Hematopoietic multipotent progenitor cell treated with erythropoietin and hydrocortisone succinate and interleukin-3 and kit ligand, for 17 days (in vitro differentiated cells): ENCODE measurements around the gene KCNIP4.

Source experiments
- DNase-seq: peaks from one replicate; pipeline ENCODE4 v3.0.0-alpha.2; 2015; ENCODE audit warnings: low spot score

The KCNIP4 gene

GRCh38 chr4:21457086-21457840, 491.3 kb downstream of the KCNIP4 start:
- no peak for DNase-seq

GRCh38 chr4:21454831-21455230, 493.7 kb downstream of the KCNIP4 start:
- DNase-seq: no peak

- no peak for DNase-seq
These were observed 494.4 kb downstream of the KCNIP4 start for GRCh38 chr4:21454201-21454600.

GRCh38 chr4:21452931-21453330, 495.6 kb downstream of the KCNIP4 start:
- no peak for DNase-seq

GRCh38 chr4:21451032-21451431, 497.5 kb downstream of the KCNIP4 start:
- DNase-seq: no peak

- DNase-seq: no peak
These were observed 498.2 kb downstream of the KCNIP4 start for GRCh38 chr4:21450331-21450730.

GRCh38 chr4:21447301-21448054, 501.1 kb downstream of the KCNIP4 start:
- no peak for DNase-seq

GRCh38 chr4:21420166-21420565, 528.4 kb downstream of the KCNIP4 start:
- no peak for DNase-seq

- no peak for DNase-seq
These were observed 532.8 kb downstream of the KCNIP4 start for GRCh38 chr4:21415728-21416127.

GRCh38 chr4:21413807-21414370, 534.7 kb downstream of the KCNIP4 start:
- no peak for DNase-seq

- no peak for DNase-seq
These were observed 537.5 kb downstream of the KCNIP4 start for GRCh38 chr4:21411086-21411485.

GRCh38 chr4:21410372-21410771, 538.2 kb downstream of the KCNIP4 start:
- no peak for DNase-seq

GRCh38 chr4:21387683-21388082, 560.9 kb downstream of the KCNIP4 start:
- no peak for DNase-seq

- no peak for DNase-seq
These were observed 562.3 kb downstream of the KCNIP4 start for GRCh38 chr4:21386166-21386780.

GRCh38 chr4:21385706-21386105, 562.9 kb downstream of the KCNIP4 start:
- no peak for DNase-seq

- DNase-seq: no peak
These were observed 564.0 kb downstream of the KCNIP4 start for GRCh38 chr4:21384609-21385008.

- DNase-seq: no peak
These were observed 567.7 kb downstream of the KCNIP4 start for GRCh38 chr4:21380861-21381260.

- DNase-seq: no peak
These were observed 571.5 kb downstream of the KCNIP4 start for GRCh38 chr4:21377046-21377445.

- no peak for DNase-seq
These were observed 572.4 kb downstream of the KCNIP4 start for GRCh38 chr4:21376176-21376575.

- no peak for DNase-seq
These were observed 573.8 kb downstream of the KCNIP4 start for GRCh38 chr4:21374641-21375368.

- DNase-seq: no peak
These were observed 581.0 kb downstream of the KCNIP4 start for GRCh38 chr4:21367567-21367966.

- DNase-seq: no peak
These were observed 581.7 kb downstream of the KCNIP4 start for GRCh38 chr4:21366840-21367239.
